SH-SY5Y (cell line): ENCODE measurements around the gene FAM89B.

ENCODE experiments used
- GATA2 ChIP-seq: IDR thresholded peaks from 2 replicates; pipeline ENCODE4 v1.6.1; 2011; ENCODE audit warnings: mild to moderate bottlenecking, low read depth, low read length
- GATA3 ChIP-seq: IDR thresholded peaks from 2 replicates; pipeline ENCODE4 v1.6.1; 2011; ENCODE audit warnings: low read depth, mild to moderate bottlenecking, low read length, moderate library complexity

GRCh38 chr11:65563601-65564000 is 8.7 kb upstream of the FAM89B start:
- TF ChIP-seq GATA2 = no peak
- TF ChIP-seq GATA3 = no peak
